GM12891 (cell line): ENCODE results near the gene PCDH19.

Experiments
- PAX5 ChIP-seq: IDR thresholded peaks from 2 replicates; pipeline ENCODE4 v1.6.1; 2011; ENCODE audit warnings: low read length, moderate library complexity, mild to moderate bottlenecking; ENCODE audit not compliant: insufficient read depth, severe bottlenecking
- POLR2A ChIP-seq: IDR thresholded peaks from 2 replicates; pipeline ENCODE4 v1.6.1; 2011; ENCODE audit warnings: low read depth, low read length, control low read depth
- POLR2AphosphoS5 ChIP-seq: IDR thresholded peaks from 2 replicates; pipeline ENCODE4 v1.6.1; 2011; ENCODE audit warnings: low read depth, low read length, control low read depth
- POU2F2 ChIP-seq: IDR thresholded peaks from 2 replicates; pipeline ENCODE4 v1.6.1; 2011; ENCODE audit warnings: low read depth, mild to moderate bottlenecking, control low read depth, low read length, moderate library complexity
- SPI1 ChIP-seq: IDR thresholded peaks from 2 replicates; pipeline ENCODE4 v1.6.1; 2011; ENCODE audit warnings: low read depth, low read length, control low read depth
- TAF1 ChIP-seq: IDR thresholded peaks from 2 replicates; pipeline ENCODE4 v1.6.1; 2011; ENCODE audit warnings: low read depth, low read length, control low read depth

DNA sequence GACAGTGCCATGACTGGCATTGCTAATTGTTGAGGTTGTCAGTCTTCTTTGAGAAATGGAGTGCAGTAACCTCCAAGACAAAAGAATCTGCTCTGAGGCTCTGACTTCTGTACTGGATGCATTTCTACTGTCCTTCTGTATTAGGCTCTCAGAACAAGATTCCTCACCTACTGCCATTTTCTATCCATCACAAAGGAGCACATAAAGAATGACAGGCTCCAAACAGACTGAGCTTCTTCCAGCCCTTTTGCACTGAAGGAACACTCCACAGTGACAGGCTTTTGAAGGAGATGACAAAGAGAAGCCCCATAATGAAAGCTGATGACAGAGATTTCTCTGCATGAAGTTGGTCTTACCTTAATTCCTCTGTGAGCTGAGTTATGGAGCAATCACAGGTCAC is 162.2 kb downstream of the PCDH19 start:
- no peak for TF ChIP-seq PAX5
- TF ChIP-seq POLR2A = no peak
- no peak for TF ChIP-seq POLR2AphosphoS5
- no peak for TF ChIP-seq SPI1
- TF ChIP-seq POU2F2 = no peak
- TF ChIP-seq TAF1 = no peak
